DOHH2 (cell line): ENCODE data around the gene KCNG2.

Source experiments
- H3F3A ChIP-seq: fragments of 200-600 bp; sonication (generic), shearing (Covaris generic); 2 replicates; pipeline ENCODE4 v1.6.0; 2016; ENCODE audit warnings: antibody characterized with exemption, mild to moderate bottlenecking; ENCODE audit not compliant: control insufficient read depth, insufficient read depth
- H3K27ac ChIP-seq: fragments of 200-600 bp; sonication (generic); 2 replicates; pipeline ENCODE4 v1.5.1; 2014; ENCODE audit warnings: low read depth, mild to moderate bottlenecking, low read length, moderate library complexity
- H3K27me3 ChIP-seq: fragments of 200-600 bp; sonication (generic); 2 replicates; pipeline ENCODE4 v1.6.1; 2014; ENCODE audit warnings: mild to moderate bottlenecking, low read length, mixed read lengths; ENCODE audit not compliant: control insufficient read depth
- H3K36me3 ChIP-seq: fragments of 200-600 bp; sonication (generic); 2 replicates; pipeline ENCODE4 v1.6.1; 2014; ENCODE audit warnings: mild to moderate bottlenecking, low read length, moderate library complexity, mixed read lengths; ENCODE audit not compliant: control insufficient read depth
- H3K4me1 ChIP-seq: fragments of 200-600 bp; sonication (generic); 2 replicates; pipeline ENCODE4 v1.6.1; 2014; ENCODE audit warnings: mild to moderate bottlenecking, low read length, mixed read lengths; ENCODE audit not compliant: control insufficient read depth
- H3K4me2 ChIP-seq: fragments of 200-600 bp; sonication (generic); 2 replicates; pipeline ENCODE4 v1.6.0; 2014; ENCODE audit warnings: mild to moderate bottlenecking, low read length, moderate library complexity
- H3K4me3 ChIP-seq: fragments of 200-600 bp; sonication (generic); 2 replicates; pipeline ENCODE4 v1.5.1; 2014; ENCODE audit warnings: mild to moderate bottlenecking, low read length, mixed read lengths
- H3K79me2 ChIP-seq: fragments of 200-600 bp; sonication (generic); 2 replicates; pipeline ENCODE4 v1.6.1; 2014; ENCODE audit warnings: mild to moderate bottlenecking, low read length, mixed read lengths; ENCODE audit not compliant: control insufficient read depth
- H3K9me2 ChIP-seq: fragments of 200-600 bp; sonication (generic); replicated peaks from 2 replicates; pipeline ENCODE4 v1.6.1; 2014; ENCODE audit warnings: mild to moderate bottlenecking, low read length, mixed read lengths; ENCODE audit not compliant: control insufficient read depth
- H3K9me3 ChIP-seq: fragments of 200-600 bp; sonication (generic); 2 replicates; pipeline ENCODE4 v1.6.1; 2014; ENCODE audit warnings: antibody characterized with exemption, low read length, mixed read lengths; ENCODE audit not compliant: control insufficient read depth, insufficient read depth
- H4K20me1 ChIP-seq: fragments of 200-600 bp; sonication (generic); 2 replicates; pipeline ENCODE4 v1.6.0; 2014; ENCODE audit warnings: low read depth, mild to moderate bottlenecking, antibody characterized with exemption, low read length, moderate library complexity; ENCODE audit not compliant: control insufficient read depth, insufficient read depth
- EZH2phosphoT487 ChIP-seq: fragments of 200-600 bp; sonication (generic); IDR thresholded peaks from 2 replicates; pipeline ENCODE4 v1.6.1; 2017; ENCODE audit warnings: borderline replicate concordance, mild to moderate bottlenecking, antibody characterized with exemption, low read length, moderate library complexity, mixed read lengths
- TF ChIP-seq, protein P1 (sequence below): fragments of 200-600 bp; sonication (generic); IDR thresholded peaks from one replicate; pipeline ENCODE4 v1.5.1; 2014; ENCODE audit warnings: antibody characterized with exemption, mild to moderate bottlenecking, low read depth, low read length; ENCODE audit not compliant: poor library complexity, severe bottlenecking

The KCNG2 gene

DNA sequence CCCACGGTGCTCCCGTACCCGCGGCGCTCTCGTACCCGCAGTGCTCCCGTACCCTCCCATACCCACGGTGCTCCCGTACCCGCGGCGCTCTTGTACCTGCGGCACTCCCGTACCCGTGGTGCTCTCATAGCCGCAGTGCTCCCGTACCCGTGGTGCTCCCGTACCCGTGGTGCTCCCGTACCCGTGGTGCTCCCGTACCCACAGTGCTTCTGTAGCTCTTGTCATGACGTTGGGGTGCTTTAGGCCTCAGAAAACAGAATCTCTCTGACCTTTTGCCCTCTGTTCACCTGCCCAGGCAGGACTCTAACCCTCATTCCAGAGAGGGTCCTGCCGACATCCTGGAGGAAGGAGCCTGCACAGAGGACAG is 118.4 kb downstream of the KCNG2 start:
- Histone ChIP-seq H4K20me1 (no peaks in the 10 kb centered on the region), H3K27me3 (no peaks in the 10 kb centered on the region), H3K9me2 (no peaks in the 10 kb centered on the region), H3F3A (no peaks in the 10 kb centered on the region), H3K4me1 (no peaks in the 10 kb centered on the region), H3K4me3 (no peak overlapping the region), H3K9me3 (peaks cover 6% of the 10 kb centered on the region; the same call in 1 of the 2 replicates), H3K36me3 (peaks cover 28% of the 10 kb centered on the region), H3K27ac (no peak overlapping the region), H3K79me2 (no peaks in the 10 kb centered on the region; the same call in 1 of the 2 replicates), H3K4me2 (no peak overlapping the region)
- no peak for TF ChIP-seq EZH2phosphoT487
- TF ChIP-seq, protein P1, sequence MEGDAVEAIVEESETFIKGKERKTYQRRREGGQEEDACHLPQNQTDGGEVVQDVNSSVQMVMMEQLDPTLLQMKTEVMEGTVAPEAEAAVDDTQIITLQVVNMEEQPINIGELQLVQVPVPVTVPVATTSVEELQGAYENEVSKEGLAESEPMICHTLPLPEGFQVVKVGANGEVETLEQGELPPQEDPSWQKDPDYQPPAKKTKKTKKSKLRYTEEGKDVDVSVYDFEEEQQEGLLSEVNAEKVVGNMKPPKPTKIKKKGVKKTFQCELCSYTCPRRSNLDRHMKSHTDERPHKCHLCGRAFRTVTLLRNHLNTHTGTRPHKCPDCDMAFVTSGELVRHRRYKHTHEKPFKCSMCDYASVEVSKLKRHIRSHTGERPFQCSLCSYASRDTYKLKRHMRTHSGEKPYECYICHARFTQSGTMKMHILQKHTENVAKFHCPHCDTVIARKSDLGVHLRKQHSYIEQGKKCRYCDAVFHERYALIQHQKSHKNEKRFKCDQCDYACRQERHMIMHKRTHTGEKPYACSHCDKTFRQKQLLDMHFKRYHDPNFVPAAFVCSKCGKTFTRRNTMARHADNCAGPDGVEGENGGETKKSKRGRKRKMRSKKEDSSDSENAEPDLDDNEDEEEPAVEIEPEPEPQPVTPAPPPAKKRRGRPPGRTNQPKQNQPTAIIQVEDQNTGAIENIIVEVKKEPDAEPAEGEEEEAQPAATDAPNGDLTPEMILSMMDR: no peak

DNA sequence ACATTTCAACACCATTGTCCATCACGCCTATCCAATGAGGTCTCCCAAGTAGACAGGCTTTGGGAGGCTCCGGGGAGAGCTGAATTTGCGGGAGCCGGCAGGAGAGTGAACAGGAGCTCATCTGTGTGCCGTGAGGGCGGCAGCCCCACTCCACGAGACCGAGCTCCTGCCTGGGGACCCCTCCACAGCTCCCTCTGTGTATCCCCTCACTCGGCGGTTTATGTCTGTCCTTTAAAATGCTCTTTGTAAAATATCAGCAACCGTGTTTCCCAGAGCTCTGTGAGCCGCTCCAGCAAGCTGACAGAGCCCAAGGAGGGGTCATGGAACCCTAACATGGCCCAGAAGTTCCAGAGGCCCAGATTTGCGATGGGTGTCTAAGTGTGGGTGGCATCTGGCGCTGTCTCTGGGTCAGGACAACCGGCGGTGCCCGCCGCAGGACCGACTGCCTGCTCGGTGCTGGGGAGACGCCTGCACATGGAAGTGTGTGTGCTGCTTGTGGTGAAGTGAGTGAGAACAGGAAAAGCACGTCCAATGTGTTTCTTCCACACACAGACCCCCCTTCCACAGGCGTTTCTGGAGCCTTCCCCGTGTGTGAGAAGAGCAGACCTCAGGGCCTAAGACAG is 118.9 kb downstream of the KCNG2 start:
- no peaks in the 10 kb centered on the region for H3K4me1 ChIP-seq
- H3F3A ChIP-seq: no peaks in the 10 kb centered on the region
- H3K4me2 ChIP-seq: no peak overlapping the region
- H3K27me3 ChIP-seq: no peaks in the 10 kb centered on the region
- H3K9me3 ChIP-seq: peaks cover 6% of the 10 kb centered on the region; the same call in 1 of the 2 replicates
- no peaks in the 10 kb centered on the region for H4K20me1 ChIP-seq
- no peaks in the 10 kb centered on the region; the same call in 1 of the 2 replicates for H3K79me2 ChIP-seq
- H3K36me3 ChIP-seq: peaks cover 28% of the 10 kb centered on the region
- TF ChIP-seq EZH2phosphoT487: no peak
- TF ChIP-seq, protein P1: no peak
- H3K27ac ChIP-seq: no peak overlapping the region
- H3K4me3 ChIP-seq: no peak overlapping the region
- H3K9me2 ChIP-seq: no peaks in the 10 kb centered on the region

DNA sequence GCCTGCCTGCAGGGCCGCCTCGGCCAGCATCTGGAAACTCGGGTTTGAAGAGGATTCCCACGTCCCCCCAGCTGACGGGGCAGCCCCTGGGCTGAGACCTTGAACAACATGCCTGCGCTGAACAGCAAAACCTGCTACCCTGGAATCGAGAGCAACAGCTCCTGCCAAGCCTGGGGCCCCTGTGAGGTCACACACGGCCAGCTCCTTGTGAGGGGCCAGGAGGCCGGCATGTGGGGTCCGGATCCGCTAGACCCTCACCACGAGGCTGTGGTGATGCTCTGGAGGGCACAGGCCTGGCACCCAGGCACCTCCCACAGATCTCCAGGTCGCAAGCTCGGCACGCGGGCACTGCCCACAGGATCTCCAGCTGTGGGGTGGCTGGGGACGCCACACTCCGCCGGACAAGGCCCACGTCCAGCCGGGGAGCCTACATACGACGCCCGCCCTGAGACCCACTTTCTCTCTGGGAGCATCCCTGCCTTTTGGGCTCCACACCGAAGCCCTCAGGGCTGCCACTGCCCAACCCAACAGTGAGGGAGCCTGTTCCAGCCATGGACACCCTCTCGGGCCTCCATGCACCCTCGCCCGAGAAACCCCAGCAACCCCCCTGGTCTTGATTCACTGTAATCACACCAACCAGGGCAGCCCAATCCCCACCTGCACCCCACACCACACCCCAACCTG is 119.6 kb downstream of the KCNG2 start:
- Histone ChIP-seq H3K36me3 (peaks cover 28% of the 10 kb centered on the region), H3F3A (no peaks in the 10 kb centered on the region), H3K4me2 (no peak overlapping the region), H3K9me3 (peaks cover 6% of the 10 kb centered on the region; the same call in 1 of the 2 replicates), H3K27ac (no peak overlapping the region), H4K20me1 (no peaks in the 10 kb centered on the region), H3K79me2 (no peaks in the 10 kb centered on the region; the same call in 1 of the 2 replicates), H3K27me3 (no peaks in the 10 kb centered on the region), H3K4me3 (no peak overlapping the region), H3K4me1 (no peaks in the 10 kb centered on the region), H3K9me2 (no peaks in the 10 kb centered on the region)
- TF ChIP-seq, protein P1: no peak
- no peak for TF ChIP-seq EZH2phosphoT487
